HG02840 (cell line): ENCODE data around the gene PITHD1.
"Not testable (repeated sequence)": the region's sequence is repeated elsewhere in the genome, so short reads cannot be mapped to it uniquely, and the experiment has no call there.

Experiments used
- ATAC-seq: cut with Tn5 transposase; IDR thresholded peaks from one replicate; pipeline ENCODE4 v1.9.1; 2021; ENCODE audit warnings: mild to moderate bottlenecking, moderate library complexity, moderate number of reproducible peaks; ENCODE audit not compliant: unreplicated experiment, low FRiP score

Gene PITHD1

GRCh38 chr1:23777979-23778814 is at the start of gene PITHD1:
TSS of gene PITHD1 (plus strand) at chr1:23778418. CDS start at chr1:23778516, 98 bp downstream.
- peak; percentile 65 for ATAC-seq

GRCh38 chr1:23732363-23733224 is 45.6 kb upstream of the PITHD1 start:
- ATAC-seq: no peak

GRCh38 chr1:23733281-23733680 is 44.9 kb upstream of the PITHD1 start:
- not testable (repeated sequence) for ATAC-seq

- no peak for ATAC-seq
Measured at GRCh38 chr1:23736437-23737134, 41.6 kb upstream of the PITHD1 start.

GRCh38 chr1:23741609-23742008 is 36.6 kb upstream of the PITHD1 start:
- no peak for ATAC-seq

GRCh38 chr1:23742670-23743286 is 35.4 kb upstream of the PITHD1 start:
- ATAC-seq: no peak

- ATAC-seq: peak; percentile 82
Measured at GRCh38 chr1:23743287-23744152, 34.7 kb upstream of the PITHD1 start, which contains the start of gene ELOA. TSS of gene ELOA (plus strand) at chr1:23743471. CDS start at chr1:23743504, 33 bp downstream.

GRCh38 chr1:23745515-23745914 is 32.7 kb upstream of the PITHD1 start:
- no peak for ATAC-seq

GRCh38 chr1:23748016-23748415 is 30.2 kb upstream of the PITHD1 start:
- no peak for ATAC-seq

- ATAC-seq: no peak
Measured at GRCh38 chr1:23751050-23751814, 27.0 kb upstream of the PITHD1 start.

- ATAC-seq: no peak
Measured at GRCh38 chr1:23751815-23752200, 26.4 kb upstream of the PITHD1 start.

GRCh38 chr1:23752909-23753308 is 25.3 kb upstream of the PITHD1 start:
- no peak for ATAC-seq

- ATAC-seq: no peak
Measured at GRCh38 chr1:23756676-23757075, 21.5 kb upstream of the PITHD1 start.

- ATAC-seq: no peak
Measured at GRCh38 chr1:23757812-23758211, 20.4 kb upstream of the PITHD1 start.

- ATAC-seq: no peak
Measured at GRCh38 chr1:23759277-23759676, 18.9 kb upstream of the PITHD1 start.

- no peak for ATAC-seq
Measured at GRCh38 chr1:23763041-23763577, 15.1 kb upstream of the PITHD1 start.

- ATAC-seq: no peak
Measured at GRCh38 chr1:23768733-23769132, 9.5 kb upstream of the PITHD1 start.
